Raji (cell line): Measurements from ENCODE around the gene HTRA2.
A peak's percentile ranks its signal among the peaks of the same experiment; 100 is the strongest.

Experiments
- POLR2A ChIP-seq: IDR thresholded peaks from 2 replicates; pipeline ENCODE4 v1.6.1; 2011; ENCODE audit warnings: low read depth, low read length, control low read depth; ENCODE audit not compliant: insufficient read depth

Gene HTRA2

GRCh38 chr2:74529357-74530238 lies at the start of gene HTRA2, which contains the start of gene AUP1:
Gene HTRA2, plus strand, starts transcription at chr2:74529933. Its CDS starts 74 bp downstream, at chr2:74530007.
Gene AUP1, minus strand, starts transcription at chr2:74529706. Its CDS starts 77 bp downstream, at chr2:74529629.
- TF ChIP-seq POLR2A, result peak; percentile 67

GRCh38 chr2:74481431-74481830 lies 48.3 kb upstream of the HTRA2 start:
- TF ChIP-seq POLR2A, result no peak

GRCh38 chr2:74481961-74482800 lies 47.6 kb upstream of the HTRA2 start:
- no peak; the same call in 1 of the 2 replicates for TF ChIP-seq POLR2A

- TF ChIP-seq POLR2A, result peak; percentile 78
These were observed 46.7 kb upstream of the HTRA2 start, which contains the start of the genes CCDC142 and TTC31 for GRCh38 chr2:74482801-74483674. Gene CCDC142, minus strand, starts transcription at chr2:74482998. Its CDS starts 161 bp downstream, at chr2:74482837. Gene TTC31, plus strand, starts transcription at chr2:74483081. Its CDS starts 15 bp downstream, at chr2:74483096.

GRCh38 chr2:74486141-74486540 lies 43.6 kb upstream of the HTRA2 start:
- no peak for TF ChIP-seq POLR2A

GRCh38 chr2:74488643-74489481 lies 40.9 kb upstream of the HTRA2 start:
- no peak for TF ChIP-seq POLR2A

- no peak for TF ChIP-seq POLR2A
These were observed 39.8 kb upstream of the HTRA2 start for GRCh38 chr2:74489906-74490305.

- no peak for TF ChIP-seq POLR2A
These were observed 37.8 kb upstream of the HTRA2 start for GRCh38 chr2:74491648-74492544.

- TF ChIP-seq POLR2A, result no peak
These were observed 36.2 kb upstream of the HTRA2 start for GRCh38 chr2:74493546-74493945.

- TF ChIP-seq POLR2A, result no peak
These were observed 34.3 kb upstream of the HTRA2 start for GRCh38 chr2:74495440-74495839.

GRCh38 chr2:74496997-74497776 lies 32.5 kb upstream of the HTRA2 start:
- no peak for TF ChIP-seq POLR2A
